Fibroblast of mammary gland (primary cell): Measurements from ENCODE around the gene PDCD10.

Source experiments
- DNase-seq: peaks from one replicate; pipeline ENCODE4 v3.0.0-alpha.2; 2010; ENCODE audit warnings: low read depth
- H3K4me3 ChIP-seq: 2 replicates; pipeline ENCODE4 v1.5.1; 2011; ENCODE audit warnings: low read depth, mild to moderate bottlenecking, low read length, moderate library complexity; ENCODE audit not compliant: control insufficient read depth
- TF ChIP-seq, protein P1 (sequence below): conservative IDR thresholded peaks from 2 replicates; pipeline ENCODE4 v1.5.1; 2011; ENCODE audit warnings: low read depth, low read length, inconsistent platforms; ENCODE audit not compliant: control insufficient read depth, insufficient read depth

PDCD10 gene

DNA sequence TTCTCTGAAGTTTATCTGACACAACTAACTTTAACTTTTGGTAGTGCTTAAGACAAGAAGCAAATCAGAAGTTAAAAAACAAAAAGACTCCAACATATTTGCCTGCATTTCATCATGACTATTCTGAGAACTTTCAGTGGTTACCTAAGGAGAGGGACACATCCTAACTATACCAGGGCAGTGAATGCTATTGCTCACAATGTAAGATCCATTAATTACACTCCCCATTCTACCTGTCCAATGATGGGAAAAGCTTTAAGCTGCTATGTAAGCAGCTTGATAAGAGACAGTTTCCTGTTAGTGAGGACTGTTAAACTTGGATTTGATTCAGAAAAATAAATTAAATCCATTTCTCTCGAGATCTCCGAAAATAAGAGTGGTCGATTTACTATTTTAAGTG is 38.3 kb upstream of the PDCD10 start:
- no peak for DNase-seq
- H3K4me3 ChIP-seq: no peak overlapping the region
- TF ChIP-seq, protein P1, sequence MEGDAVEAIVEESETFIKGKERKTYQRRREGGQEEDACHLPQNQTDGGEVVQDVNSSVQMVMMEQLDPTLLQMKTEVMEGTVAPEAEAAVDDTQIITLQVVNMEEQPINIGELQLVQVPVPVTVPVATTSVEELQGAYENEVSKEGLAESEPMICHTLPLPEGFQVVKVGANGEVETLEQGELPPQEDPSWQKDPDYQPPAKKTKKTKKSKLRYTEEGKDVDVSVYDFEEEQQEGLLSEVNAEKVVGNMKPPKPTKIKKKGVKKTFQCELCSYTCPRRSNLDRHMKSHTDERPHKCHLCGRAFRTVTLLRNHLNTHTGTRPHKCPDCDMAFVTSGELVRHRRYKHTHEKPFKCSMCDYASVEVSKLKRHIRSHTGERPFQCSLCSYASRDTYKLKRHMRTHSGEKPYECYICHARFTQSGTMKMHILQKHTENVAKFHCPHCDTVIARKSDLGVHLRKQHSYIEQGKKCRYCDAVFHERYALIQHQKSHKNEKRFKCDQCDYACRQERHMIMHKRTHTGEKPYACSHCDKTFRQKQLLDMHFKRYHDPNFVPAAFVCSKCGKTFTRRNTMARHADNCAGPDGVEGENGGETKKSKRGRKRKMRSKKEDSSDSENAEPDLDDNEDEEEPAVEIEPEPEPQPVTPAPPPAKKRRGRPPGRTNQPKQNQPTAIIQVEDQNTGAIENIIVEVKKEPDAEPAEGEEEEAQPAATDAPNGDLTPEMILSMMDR: no peak

DNA sequence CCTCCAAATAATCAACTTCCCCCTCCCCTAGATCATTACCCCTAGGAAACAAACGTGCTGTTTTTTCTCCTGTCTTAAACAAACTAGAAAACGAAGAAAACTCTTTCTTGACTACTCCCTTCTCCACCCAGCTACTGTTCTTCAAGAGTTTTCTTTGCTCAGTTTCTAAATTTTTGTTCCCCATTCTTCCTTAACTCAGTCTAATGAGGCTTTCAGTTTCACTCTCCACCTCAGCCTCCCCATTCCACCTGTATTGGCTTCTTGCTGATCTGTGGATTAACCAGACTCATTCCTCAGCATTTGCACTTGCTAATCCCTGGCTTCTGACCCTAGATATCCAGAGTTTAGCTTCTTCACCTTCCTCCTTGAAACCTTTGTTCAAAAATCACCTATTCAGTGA is 27.6 kb upstream of the PDCD10 start:
- no peak overlapping the region for H3K4me3 ChIP-seq
- DNase-seq: no peak
- TF ChIP-seq, protein P1: no peak

DNA sequence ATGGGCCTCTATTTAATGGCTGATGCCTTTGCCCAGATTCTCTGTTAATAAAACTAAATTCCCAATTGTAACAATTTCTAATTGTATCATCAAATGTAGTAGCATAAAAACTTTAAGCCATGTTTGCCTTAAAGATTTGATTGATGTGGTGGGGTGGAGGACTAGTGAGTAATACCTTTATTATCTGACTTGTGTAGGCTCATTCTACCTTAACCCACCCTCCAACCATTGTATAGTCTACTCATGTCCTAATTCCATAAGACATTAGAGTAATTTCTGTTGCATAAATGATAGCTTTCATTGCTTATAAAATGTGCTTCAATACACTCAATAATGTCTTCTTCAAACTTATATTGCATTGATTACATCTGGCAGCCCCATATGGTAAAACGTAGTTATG is 26.6 kb upstream of the PDCD10 start:
- no peak for DNase-seq
- TF ChIP-seq, protein P1: no peak
- H3K4me3 ChIP-seq: no peak overlapping the region

DNA sequence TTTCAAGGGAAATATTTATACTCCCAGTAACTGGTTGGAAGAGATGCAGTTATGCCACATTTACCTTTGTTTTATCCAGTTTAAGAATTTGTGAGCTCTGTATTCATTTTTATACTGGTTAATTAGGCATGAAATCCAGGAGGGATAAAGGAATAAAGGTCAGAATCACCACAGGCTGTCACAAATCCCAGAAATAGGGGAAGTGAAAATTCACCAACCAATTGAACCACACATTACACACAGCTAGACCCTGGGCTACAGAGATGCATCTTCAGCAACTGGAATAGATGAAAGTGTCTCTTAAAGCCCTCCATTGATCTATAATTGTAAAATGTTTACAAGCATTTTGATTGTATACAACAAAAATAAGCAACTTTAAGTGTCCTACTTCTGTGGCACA is 19.4 kb upstream of the PDCD10 start:
- TF ChIP-seq, protein P1: no peak

DNA sequence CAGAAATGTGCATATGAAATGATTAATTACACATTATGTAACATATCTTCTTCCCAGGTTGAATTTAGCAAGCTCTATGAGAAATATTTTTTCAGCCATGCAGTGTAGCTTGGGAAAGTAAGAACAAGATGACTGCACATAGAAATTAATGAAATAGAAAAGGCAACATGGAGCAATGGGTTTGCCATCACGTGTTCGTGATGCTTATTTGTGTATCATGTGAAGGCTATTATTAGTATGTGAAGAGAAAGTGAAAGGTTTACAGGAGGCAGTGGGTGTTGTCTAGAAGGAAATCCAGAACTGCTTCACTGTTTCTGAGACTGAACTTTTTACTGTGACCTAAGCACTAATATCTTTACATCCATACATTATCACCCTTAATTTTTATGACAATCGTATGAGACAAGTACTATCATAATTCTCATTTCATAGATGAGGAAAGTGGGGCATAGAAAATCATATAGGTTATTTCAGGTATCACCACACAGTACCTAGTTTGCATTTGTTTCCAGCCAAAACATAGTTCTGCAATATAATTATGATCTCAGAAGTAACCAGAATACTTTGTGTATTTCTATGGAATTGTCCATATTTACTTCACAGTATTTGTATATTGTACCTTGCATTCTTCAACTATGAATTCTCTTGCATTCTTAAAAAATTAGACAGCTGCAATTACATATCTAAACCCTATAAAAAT is 15.7 kb upstream of the PDCD10 start:
- TF ChIP-seq, protein P1: no peak
- no peak overlapping the region for H3K4me3 ChIP-seq
- no peak for DNase-seq

More for the DNA sequence above, 19.4 kb upstream of the PDCD10 start:
- no peak overlapping the region for H3K4me3 ChIP-seq
- no peak for DNase-seq

DNA sequence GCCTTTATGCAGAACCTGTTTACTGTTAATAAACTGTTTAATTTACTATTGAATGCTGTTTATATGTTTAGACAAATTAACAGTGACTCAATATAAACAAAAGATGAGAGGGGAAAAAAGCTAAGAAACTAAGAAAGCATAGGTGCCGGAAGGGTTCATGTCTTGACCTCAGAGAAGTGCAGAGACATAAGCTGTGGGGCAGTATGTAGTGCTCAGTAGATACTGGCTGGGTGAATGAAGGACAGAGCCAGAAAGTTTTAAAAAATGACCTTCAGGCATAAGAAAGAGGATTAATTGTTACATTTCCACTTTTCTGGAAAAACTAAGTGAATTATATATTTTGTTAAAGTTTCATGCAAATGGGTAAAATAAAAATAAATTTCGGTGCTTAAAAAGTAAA is 15.0 kb upstream of the PDCD10 start:
- TF ChIP-seq, protein P1: no peak
- DNase-seq: no peak
- no peak overlapping the region for H3K4me3 ChIP-seq

DNA sequence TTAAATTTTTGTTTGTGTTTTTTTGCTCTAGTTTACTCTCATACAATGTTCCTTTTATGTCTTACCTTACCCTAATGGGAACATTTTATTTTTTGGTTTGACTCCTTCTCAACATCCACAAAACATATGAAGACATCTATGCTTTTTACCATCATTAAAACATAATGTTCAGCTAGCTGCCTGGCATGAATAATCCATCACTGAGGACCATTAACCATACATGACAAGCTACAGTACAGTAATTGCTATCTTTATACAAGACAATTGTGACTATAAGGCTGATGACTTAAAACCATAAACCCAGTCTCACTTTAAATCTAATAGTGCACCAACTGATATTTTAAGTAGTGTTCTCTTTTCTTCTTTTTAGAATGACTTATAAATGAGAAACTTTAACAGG is 14.5 kb upstream of the PDCD10 start:
- TF ChIP-seq, protein P1: no peak

More for the DNA sequence above, 14.5 kb upstream of the PDCD10 start:
- no peak for DNase-seq
- no peak overlapping the region for H3K4me3 ChIP-seq
